Mucosa of rectum (tissue), 2 donors: ENCODE results near the gene DDR2.
A peak's percentile ranks its signal among the peaks of the same experiment; 100 is the strongest.
"Not testable (repeated sequence)": the region's sequence is repeated elsewhere in the genome, so short reads cannot be mapped to it uniquely, and the experiment has no call there.

Experiments
- H3K27ac ChIP-seq, 2 donors: one replicate each; pipeline ENCODE4 v1.7.0; 2013; ENCODE audit warnings: inconsistent platforms in 2 of 2, low read depth in 2 of 2, low read length in 2 of 2
- H3K27me3 ChIP-seq, 2 donors: one replicate each; pipeline ENCODE4 v1.7.0; 2013; ENCODE audit warnings: low read length in 2 of 2; ENCODE audit not compliant: control insufficient read depth in 2 of 2, insufficient read depth in 2 of 2
- H3K36me3 ChIP-seq, 2 donors: one replicate each; pipeline ENCODE4 v1.7.0; 2013; ENCODE audit warnings: low read length in 2 of 2; ENCODE audit not compliant: control insufficient read depth in 2 of 2, insufficient read depth in 2 of 2
- H3K4me1 ChIP-seq, 2 donors: one replicate each; pipeline ENCODE4 v1.7.0; 2013; ENCODE audit warnings: low read length in 2 of 2, mild to moderate bottlenecking in 1 of 2; ENCODE audit not compliant: control insufficient read depth in 2 of 2, insufficient read depth in 2 of 2
- H3K4me3 ChIP-seq, 2 donors: one replicate each; pipeline ENCODE4 v1.7.0; 2013; ENCODE audit warnings: low read length in 2 of 2
- H3K9ac ChIP-seq, 2 donors: one replicate each; pipeline ENCODE4 v1.7.0; 2013; ENCODE audit warnings: low read length in 2 of 2, low read depth in 1 of 2, mild to moderate bottlenecking in 1 of 2
- H3K9me3 ChIP-seq, 2 donors: one replicate each; pipeline ENCODE4 v1.7.0; 2013; ENCODE audit warnings: low read length in 2 of 2; ENCODE audit not compliant: control insufficient read depth in 2 of 2
- donor health status: healthy.
- donor health status: Normal muscosa, but diverticular disease.

DDR2 gene

GRCh38 chr1:162727493-162727892 lies 95.2 kb downstream of the DDR2 start:
- H3K36me3 ChIP-seq, H3K9me3 ChIP-seq, H3K27ac ChIP-seq, H3K9ac ChIP-seq, H3K4me1 ChIP-seq, H3K27me3 ChIP-seq, H3K4me3 ChIP-seq: not testable (repeated sequence)

GRCh38 chr1:162728573-162728972 lies 96.3 kb downstream of the DDR2 start:
- Histone ChIP-seq H3K4me1 (peaks cover 3 to 7% of the 10 kb centered on the region in 2 donors), H3K4me3 (no peak overlapping the region)

GRCh38 chr1:162729195-162729774 lies 97.0 kb downstream of the DDR2 start:
- not testable (repeated sequence) for H3K36me3 ChIP-seq, H3K9me3 ChIP-seq, H3K4me1 ChIP-seq, H3K9ac ChIP-seq, H3K4me3 ChIP-seq, H3K27me3 ChIP-seq, H3K27ac ChIP-seq

More at GRCh38 chr1:162728573-162728972, 96.3 kb downstream of the DDR2 start:
- no peak overlapping the region for H3K9ac ChIP-seq
- H3K9me3 ChIP-seq, result no peaks in the 10 kb centered on the region
- no peaks in the 10 kb centered on the region for H3K36me3 ChIP-seq
- H3K27me3 ChIP-seq, result no peaks in the 10 kb centered on the region
- peak overlapping the region; percentile 34 to 61 for H3K27ac ChIP-seq

GRCh38 chr1:162732094-162732493 lies 99.8 kb downstream of the DDR2 start:
- Histone ChIP-seq H3K27me3 (no peaks in the 10 kb centered on the region), H3K4me1 (peaks cover 3 to 7% of the 10 kb centered on the region in 2 donors), H3K4me3 (no peak overlapping the region), H3K9me3 (no peaks in the 10 kb centered on the region), H3K36me3 (no peaks in the 10 kb centered on the region), H3K27ac (no peak overlapping the region), H3K9ac (no peak overlapping the region)

- H3K4me1 ChIP-seq, result peaks cover 3 to 7% of the 10 kb centered on the region in 2 donors
- H3K9me3 ChIP-seq, result no peaks in the 10 kb centered on the region
- peak overlapping the region; percentile 9 to 24 for H3K27ac ChIP-seq
- H3K4me3 ChIP-seq, result no peak overlapping the region
- H3K27me3 ChIP-seq, result no peaks in the 10 kb centered on the region
- H3K36me3 ChIP-seq, result no peaks in the 10 kb centered on the region
- H3K9ac ChIP-seq, result no peak overlapping the region
Observed at GRCh38 chr1:162732566-162733335, 100.5 kb downstream of the DDR2 start.

- Histone ChIP-seq H3K4me3 (no peak overlapping the region), H3K27me3 (no peaks in the 10 kb centered on the region), H3K27ac (peak overlapping the region; percentile 9 to 24), H3K36me3 (no peaks in the 10 kb centered on the region), H3K9ac (no peak overlapping the region), H3K4me1 (peaks cover 3 to 7% of the 10 kb centered on the region in 2 donors), H3K9me3 (no peaks in the 10 kb centered on the region)
Observed at GRCh38 chr1:162733336-162733590, 101.0 kb downstream of the DDR2 start.

GRCh38 chr1:162734047-162734446 lies 101.8 kb downstream of the DDR2 start:
- Histone ChIP-seq H3K36me3 (no peaks in the 10 kb centered on the region), H3K27ac (no peak overlapping the region), H3K4me1 (peaks cover 3 to 5% of the 10 kb centered on the region in 2 donors), H3K4me3 (no peak overlapping the region), H3K9ac (no peak overlapping the region), H3K9me3 (no peaks in the 10 kb centered on the region), H3K27me3 (no peaks in the 10 kb centered on the region)

GRCh38 chr1:162736184-162736583 lies 103.9 kb downstream of the DDR2 start:
- no peaks in the 10 kb centered on the region for H3K36me3 ChIP-seq
- no peaks in the 10 kb centered on the region for H3K9me3 ChIP-seq
- H3K4me3 ChIP-seq, result no peak overlapping the region
- peaks cover 3 to 5% of the 10 kb centered on the region in 2 donors for H3K4me1 ChIP-seq
- H3K27ac ChIP-seq, result no peak overlapping the region
- H3K27me3 ChIP-seq, result no peaks in the 10 kb centered on the region
- no peak overlapping the region for H3K9ac ChIP-seq

GRCh38 chr1:162736633-162737067 lies 104.4 kb downstream of the DDR2 start:
- H3K36me3 ChIP-seq, result no peaks in the 10 kb centered on the region
- no peaks in the 10 kb centered on the region for H3K9me3 ChIP-seq

GRCh38 chr1:162740755-162741154 lies 108.5 kb downstream of the DDR2 start:
- Histone ChIP-seq H3K27me3 (no peaks in the 10 kb centered on the region), H3K9me3 (no peaks in the 10 kb centered on the region), H3K36me3 (no peaks in the 10 kb centered on the region), H3K9ac (no peak overlapping the region), H3K27ac (no peak overlapping the region), H3K4me1 (no peaks in the 10 kb centered on the region), H3K4me3 (no peak overlapping the region)

More at GRCh38 chr1:162736633-162737067, 104.4 kb downstream of the DDR2 start:
- H3K27ac ChIP-seq, result no peak overlapping the region
- no peak overlapping the region for H3K4me3 ChIP-seq
- no peak overlapping the region for H3K9ac ChIP-seq
- no peaks in the 10 kb centered on the region for H3K27me3 ChIP-seq
- peaks cover 3 to 5% of the 10 kb centered on the region in 2 donors for H3K4me1 ChIP-seq
